DMS114 treated with DMSO at 0.1 percent for 48 hours (cell line): Measurements from ENCODE around the gene GUCA1C.

Experiments used
- DNase-seq: peaks from one replicate; lab custom pipeline; 2025; ENCODE audit not compliant: unreplicated experiment; lab: John Stamatoyannopoulos, UW

The GUCA1C gene

GRCh38 chr3:108909799-108910198 is 43.9 kb downstream of the GUCA1C start:
- DNase-seq: no peak

- no peak for DNase-seq
Observed at GRCh38 chr3:108907194-108907593, 46.5 kb downstream of the GUCA1C start.

GRCh38 chr3:108899530-108899929 is 54.1 kb downstream of the GUCA1C start:
- DNase-seq: no peak

- DNase-seq: no peak
Observed at GRCh38 chr3:108897883-108898282, 55.8 kb downstream of the GUCA1C start.

GRCh38 chr3:108894981-108895380 is 58.7 kb downstream of the GUCA1C start:
- no peak for DNase-seq

GRCh38 chr3:108891833-108892232 is 61.8 kb downstream of the GUCA1C start:
- no peak for DNase-seq

GRCh38 chr3:108887777-108888176 is 65.9 kb downstream of the GUCA1C start:
- no peak for DNase-seq

- DNase-seq: no peak
Observed at GRCh38 chr3:108887121-108887520, 66.6 kb downstream of the GUCA1C start.

GRCh38 chr3:108883373-108883772 is 70.3 kb downstream of the GUCA1C start:
- DNase-seq: no peak

- no peak for DNase-seq
Observed at GRCh38 chr3:108882762-108883161, 70.9 kb downstream of the GUCA1C start.

- no peak for DNase-seq
Observed at GRCh38 chr3:108879915-108880314, 73.8 kb downstream of the GUCA1C start.

- no peak for DNase-seq
Observed at GRCh38 chr3:108877901-108878300, 75.8 kb downstream of the GUCA1C start.

GRCh38 chr3:108863799-108864135 is 89.9 kb downstream of the GUCA1C start:
- no peak for DNase-seq

GRCh38 chr3:108862865-108863798 is 90.5 kb downstream of the GUCA1C start:
- DNase-seq: no peak

GRCh38 chr3:108861401-108861800 is 92.3 kb downstream of the GUCA1C start:
- no peak for DNase-seq
